ENCODE data around the gene HSD11B2. TPM values are rescaled to one million over a fixed set of nuclear protein-coding genes. Genes with fewer than 3 reads are reported as not detected.

Gene HSD11B2
- total and polyA plus RNA-seq, 9 donors, result 3.7 to 14.5 (median 7.7) TPM

DNA sequence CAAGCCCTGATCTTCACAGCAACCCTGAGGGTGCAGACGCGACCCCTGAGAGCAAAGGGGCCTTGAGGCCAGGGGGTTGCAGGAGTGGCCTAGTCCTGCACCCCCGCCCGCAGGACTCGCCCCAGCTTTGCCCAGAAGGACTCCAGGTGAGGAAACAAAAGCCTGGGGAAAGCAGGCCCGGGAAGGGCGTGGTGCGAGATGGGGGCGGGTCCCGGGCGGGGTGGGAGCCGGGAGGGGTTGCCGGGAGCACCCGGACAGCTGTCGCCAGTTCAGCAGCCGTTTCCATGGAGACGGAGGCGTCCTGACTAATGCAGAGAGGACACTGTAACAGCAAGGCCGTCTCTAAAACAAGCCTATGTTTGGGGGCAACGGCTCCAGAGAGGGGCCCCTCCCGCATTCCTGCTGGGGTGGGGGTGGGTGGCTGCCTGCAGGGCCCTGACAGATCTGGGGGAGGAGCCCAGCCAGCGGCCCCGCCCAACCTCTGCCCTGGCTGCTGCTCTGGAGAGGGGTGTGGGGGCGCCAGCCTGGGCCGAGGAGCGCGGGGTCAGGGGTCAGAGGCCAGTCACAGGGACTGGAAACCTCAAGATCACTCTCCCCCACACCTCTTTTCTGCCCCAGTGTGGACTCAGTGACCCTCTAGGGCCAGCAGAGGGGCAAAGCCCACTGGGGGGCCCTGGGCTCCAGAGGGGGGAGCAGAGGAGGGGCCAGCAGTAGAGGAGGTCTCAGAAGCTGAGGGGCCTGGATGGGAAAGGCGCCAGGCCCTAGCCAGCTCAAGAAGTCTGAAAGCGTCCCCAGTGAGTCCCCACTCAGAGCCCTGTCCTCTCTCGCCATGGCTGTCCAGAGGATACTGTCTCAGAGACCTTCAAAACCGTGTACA lies 34.5 kb upstream of the HSD11B2 start:
- no peaks in the 10 kb centered on the region for H3K36me3 ChIP-seq (ENCODE audit: control insufficient read depth, insufficient read depth, low read length)
- no peaks in the 10 kb centered on the region for H3K9me3 ChIP-seq (replicated peaks; ENCODE audit: control insufficient read depth, low read depth, low read length)
- peak overlapping the region; percentile 88 for H3K27ac ChIP-seq (ENCODE audit: low read length)
- peak overlapping the region; percentile 14 for H3K4me3 ChIP-seq (ENCODE audit: low read length)
- WGBS (ENCODE audit: insufficient coverage), result 11% methylated on average over 23 of the region's 31 CpGs
- H3K27me3 ChIP-seq (ENCODE audit: control insufficient read depth, insufficient read depth, low read length), result no peaks in the 10 kb centered on the region
- H3K4me1 ChIP-seq (ENCODE audit: control insufficient read depth, insufficient read depth, low read length), result peaks cover 97% of the 10 kb centered on the region
- peak; percentile 98 for DNase-seq

DNA sequence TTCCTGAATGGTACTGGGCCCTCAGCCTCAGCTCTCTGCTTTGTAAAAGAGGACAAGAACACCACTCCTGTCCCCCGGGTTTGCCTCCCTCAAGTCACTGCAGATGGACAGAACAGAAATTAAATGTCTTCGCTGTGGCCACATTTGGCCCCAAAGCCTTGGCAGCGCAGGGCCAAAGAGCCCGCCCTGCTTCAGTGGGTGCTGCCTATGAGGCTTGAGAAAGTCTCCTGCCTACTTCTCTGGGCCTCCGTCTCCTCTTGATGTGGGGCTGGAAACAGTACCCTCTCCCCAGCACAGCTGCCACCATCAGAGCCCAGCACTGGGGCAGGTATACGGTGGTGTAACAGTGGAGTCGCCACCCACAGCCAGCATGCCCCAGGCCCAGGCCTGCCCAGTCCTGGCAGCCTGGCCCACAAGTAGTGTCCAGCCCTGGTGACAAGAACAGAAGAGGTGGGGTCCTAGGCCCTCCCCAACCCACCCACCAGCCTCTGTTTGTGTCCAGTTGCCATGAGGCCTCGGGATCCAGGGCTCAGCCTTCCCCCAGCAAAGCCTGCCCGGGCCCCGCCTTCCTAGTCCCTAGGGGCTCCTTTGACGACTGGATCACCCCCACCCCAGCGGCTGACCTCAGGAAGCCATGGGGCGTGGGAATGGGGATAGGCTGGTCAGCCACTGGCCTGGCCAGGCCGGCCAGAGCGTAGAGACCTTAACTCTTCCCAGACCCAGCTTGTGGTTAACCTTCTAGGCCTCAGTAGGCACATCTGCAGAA lies 33.7 kb upstream of the HSD11B2 start:
- H3K36me3 ChIP-seq (ENCODE audit: control insufficient read depth, insufficient read depth, low read length), result no peaks in the 10 kb centered on the region
- H3K9me3 ChIP-seq (replicated peaks; ENCODE audit: control insufficient read depth, low read depth, low read length), result no peaks in the 10 kb centered on the region
- peak overlapping the region; percentile 88 for H3K27ac ChIP-seq (ENCODE audit: low read length)
- peaks cover 97% of the 10 kb centered on the region for H3K4me1 ChIP-seq (ENCODE audit: control insufficient read depth, insufficient read depth, low read length)
- no peaks in the 10 kb centered on the region for H3K27me3 ChIP-seq (ENCODE audit: control insufficient read depth, insufficient read depth, low read length)
- 77% methylated on average over 5 of the region's 15 CpGs for WGBS (ENCODE audit: insufficient coverage)
- peak; percentile 81 for DNase-seq
- no peak overlapping the region for H3K4me3 ChIP-seq (ENCODE audit: low read length)

DNA sequence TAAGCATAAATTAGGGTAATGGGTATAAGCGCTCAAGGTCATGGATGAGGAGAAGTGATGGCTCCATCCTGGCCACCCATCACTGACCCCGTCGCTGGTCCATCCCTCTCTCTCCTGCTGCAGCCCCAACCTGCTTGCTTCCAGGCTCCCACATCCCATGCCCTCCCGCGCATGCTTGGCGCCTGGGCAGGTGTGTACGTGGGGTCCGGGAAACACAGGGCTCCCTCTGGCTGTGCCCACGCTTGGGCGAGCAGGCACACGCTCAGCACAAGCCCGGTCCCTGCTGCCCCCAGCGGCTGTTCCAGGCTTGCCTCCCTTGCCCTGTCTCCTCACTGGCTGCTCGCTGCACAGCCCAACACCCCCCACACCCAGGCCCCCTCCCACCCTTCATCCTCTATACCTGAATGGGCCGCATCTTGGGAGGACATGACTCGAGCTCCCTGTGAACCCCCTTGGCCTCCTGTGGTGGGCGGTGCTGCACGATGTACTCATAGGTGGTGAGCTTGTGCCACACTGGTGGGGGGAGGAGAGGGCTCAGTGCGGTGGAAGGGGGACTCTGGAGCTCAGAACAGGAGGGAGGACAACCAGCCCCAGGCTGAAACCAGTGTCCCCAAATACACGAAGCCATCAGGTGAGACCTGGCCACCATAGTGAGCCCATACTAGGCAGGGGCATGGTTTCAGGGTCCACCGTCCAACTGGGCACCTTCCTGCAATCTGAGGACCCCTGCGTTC lies 32.9 kb upstream of the HSD11B2 start:
- Histone ChIP-seq H3K9me3 (replicated peaks; ENCODE audit: control insufficient read depth, low read depth, low read length) (no peaks in the 10 kb centered on the region), H3K4me1 (ENCODE audit: control insufficient read depth, insufficient read depth, low read length) (peaks cover 95% of the 10 kb centered on the region), H3K27ac (ENCODE audit: low read length) (peak overlapping the region; percentile 93), H3K27me3 (ENCODE audit: control insufficient read depth, insufficient read depth, low read length) (no peaks in the 10 kb centered on the region), H3K4me3 (ENCODE audit: low read length) (no peak overlapping the region), H3K36me3 (ENCODE audit: control insufficient read depth, insufficient read depth, low read length) (no peaks in the 10 kb centered on the region)
- 85% methylated on average over 15 of the region's 22 CpGs for WGBS (ENCODE audit: insufficient coverage)
- no peak for DNase-seq

DNA sequence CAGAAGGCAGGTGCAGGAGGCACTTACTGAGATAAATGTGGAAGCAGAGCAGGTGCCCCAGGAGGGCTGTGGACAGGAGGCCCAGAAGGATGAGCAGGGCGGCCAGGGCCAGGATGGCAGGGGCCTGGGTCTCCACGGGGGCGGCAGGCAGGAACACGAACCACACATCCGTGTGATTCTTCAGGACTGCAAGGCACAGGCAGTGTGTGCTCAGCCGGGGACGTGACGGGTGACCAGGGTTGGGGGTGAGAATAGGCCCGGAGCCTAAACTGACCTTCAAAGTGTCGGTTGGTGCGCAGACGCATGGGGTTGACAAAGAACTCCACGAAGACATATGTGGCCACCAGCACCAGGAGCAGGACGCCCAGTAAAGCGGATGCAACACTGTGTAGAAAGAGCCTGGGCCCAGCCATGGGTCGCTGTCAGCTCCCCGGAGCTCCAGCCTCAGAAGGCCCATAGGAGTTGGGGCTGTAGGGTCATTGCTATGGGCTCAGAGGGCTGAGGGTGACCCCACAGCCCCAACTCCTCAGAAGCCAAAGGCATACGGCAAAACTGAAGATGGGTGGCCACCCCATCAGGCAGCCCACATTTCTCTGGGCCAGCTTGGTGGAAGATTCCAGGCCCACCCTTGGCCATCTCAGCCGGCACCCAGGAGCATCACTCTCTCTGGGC lies 32.2 kb upstream of the HSD11B2 start:
- no peak for DNase-seq
- Histone ChIP-seq H3K27me3 (ENCODE audit: control insufficient read depth, insufficient read depth, low read length) (no peaks in the 10 kb centered on the region), H3K4me3 (ENCODE audit: low read length) (peak overlapping the region; percentile 2), H3K4me1 (ENCODE audit: control insufficient read depth, insufficient read depth, low read length) (peaks cover 95% of the 10 kb centered on the region), H3K9me3 (replicated peaks; ENCODE audit: control insufficient read depth, low read depth, low read length) (no peaks in the 10 kb centered on the region), H3K36me3 (ENCODE audit: control insufficient read depth, insufficient read depth, low read length) (no peaks in the 10 kb centered on the region), H3K27ac (ENCODE audit: low read length) (peak overlapping the region; percentile 93)
- 87% methylated on average over 19 of the region's 19 CpGs for WGBS (ENCODE audit: insufficient coverage)

DNA sequence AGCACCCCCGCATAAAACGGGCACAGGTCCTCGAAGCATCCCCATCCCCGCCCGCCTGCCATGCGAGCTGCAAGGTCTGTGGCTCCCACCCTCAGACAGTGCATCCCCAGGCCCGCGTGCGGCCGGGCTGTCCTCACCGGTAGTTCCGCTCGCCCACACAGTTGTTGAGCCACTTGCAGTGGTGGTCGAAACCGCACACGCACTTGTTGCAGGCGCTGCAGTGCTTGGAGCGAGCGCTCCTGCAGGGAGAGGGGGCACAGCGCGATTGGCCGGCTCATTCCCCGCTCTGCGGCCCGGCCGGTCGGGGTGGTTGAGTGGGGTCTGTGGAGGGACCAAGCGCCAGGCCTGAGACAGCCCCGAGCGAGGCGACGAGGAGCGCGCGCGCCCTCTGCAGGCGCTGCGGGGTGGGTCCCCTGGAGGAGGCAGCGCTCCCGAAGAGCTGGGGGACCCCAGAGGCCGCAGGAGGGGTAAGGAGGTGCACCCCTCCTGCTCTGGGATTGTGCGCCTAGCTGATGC lies 31.6 kb upstream of the HSD11B2 start:
- WGBS (ENCODE audit: insufficient coverage), result 17% methylated on average over 42 of the region's 42 CpGs
- peak; percentile 69 for DNase-seq
- peak overlapping the region; percentile 93 for H3K27ac ChIP-seq (ENCODE audit: low read length)

DNA sequence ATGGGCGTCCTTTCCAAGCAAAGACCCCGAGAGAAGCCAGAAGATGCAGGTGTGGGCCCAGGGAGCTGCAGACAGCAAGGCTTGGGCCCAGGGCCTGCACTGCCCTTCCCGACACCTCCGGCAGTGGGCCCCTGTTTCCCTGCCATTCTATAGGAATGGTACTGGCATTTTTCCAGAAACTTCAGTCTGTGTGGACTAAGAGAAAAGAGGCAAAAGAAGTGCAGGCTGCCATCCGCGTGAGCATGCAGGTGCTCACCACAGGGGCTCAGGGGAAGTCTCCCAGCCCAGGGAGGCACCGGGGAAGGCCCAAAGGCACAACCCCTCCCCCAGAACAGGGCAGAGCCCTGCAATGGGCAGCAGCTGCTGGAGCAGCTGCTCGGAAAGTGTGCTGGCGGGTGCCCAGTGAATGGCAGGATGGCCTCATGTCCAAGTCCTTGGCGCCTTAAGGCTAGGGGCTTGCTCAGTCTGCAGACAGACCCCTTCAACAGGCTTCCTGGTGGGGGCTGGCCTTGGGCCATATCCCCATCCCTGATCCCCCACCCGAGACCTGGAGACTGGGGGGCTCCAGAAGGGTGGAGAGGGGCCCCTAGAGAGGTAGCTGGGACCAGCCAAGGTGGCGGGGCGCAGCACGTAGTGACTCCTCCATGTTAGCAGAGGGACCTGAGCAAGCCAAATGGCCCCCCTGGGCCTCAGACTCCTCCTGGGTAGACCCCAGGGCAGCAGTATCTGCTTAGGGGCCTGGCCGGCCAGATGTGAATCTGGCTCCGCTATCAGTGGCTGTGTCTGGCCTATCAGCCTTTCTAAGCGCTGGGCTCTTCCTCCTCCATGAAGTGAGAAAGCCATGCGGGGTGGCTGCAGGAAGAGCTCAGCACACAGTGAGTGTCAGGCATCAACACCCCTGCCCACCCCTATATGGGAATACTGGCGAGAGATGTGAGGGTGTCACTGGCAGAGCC lies 30.9 kb upstream of the HSD11B2 start:
- peaks cover 3% of the 10 kb centered on the region for H3K36me3 ChIP-seq (ENCODE audit: control insufficient read depth, insufficient read depth, low read length)
- H3K4me3 ChIP-seq (ENCODE audit: low read length), result no peak overlapping the region
- no peaks in the 10 kb centered on the region for H3K9me3 ChIP-seq (replicated peaks; ENCODE audit: control insufficient read depth, low read depth, low read length)
- WGBS (ENCODE audit: insufficient coverage), result 51% methylated on average over 12 of the region's 19 CpGs
- peak; percentile 85 for DNase-seq
- peaks cover 95% of the 10 kb centered on the region for H3K4me1 ChIP-seq (ENCODE audit: control insufficient read depth, insufficient read depth, low read length)
- no peaks in the 10 kb centered on the region for H3K27me3 ChIP-seq (ENCODE audit: control insufficient read depth, insufficient read depth, low read length)
- peak overlapping the region; percentile 93 for H3K27ac ChIP-seq (ENCODE audit: low read length)

More for the DNA sequence above, 31.6 kb upstream of the HSD11B2 start:
- no peaks in the 10 kb centered on the region for H3K36me3 ChIP-seq (ENCODE audit: control insufficient read depth, insufficient read depth, low read length)
- peaks cover 95% of the 10 kb centered on the region for H3K4me1 ChIP-seq (ENCODE audit: control insufficient read depth, insufficient read depth, low read length)
- H3K9me3 ChIP-seq (replicated peaks; ENCODE audit: control insufficient read depth, low read depth, low read length), result no peaks in the 10 kb centered on the region
- no peaks in the 10 kb centered on the region for H3K27me3 ChIP-seq (ENCODE audit: control insufficient read depth, insufficient read depth, low read length)
- H3K4me3 ChIP-seq (ENCODE audit: low read length), result peak overlapping the region; percentile 2

DNA sequence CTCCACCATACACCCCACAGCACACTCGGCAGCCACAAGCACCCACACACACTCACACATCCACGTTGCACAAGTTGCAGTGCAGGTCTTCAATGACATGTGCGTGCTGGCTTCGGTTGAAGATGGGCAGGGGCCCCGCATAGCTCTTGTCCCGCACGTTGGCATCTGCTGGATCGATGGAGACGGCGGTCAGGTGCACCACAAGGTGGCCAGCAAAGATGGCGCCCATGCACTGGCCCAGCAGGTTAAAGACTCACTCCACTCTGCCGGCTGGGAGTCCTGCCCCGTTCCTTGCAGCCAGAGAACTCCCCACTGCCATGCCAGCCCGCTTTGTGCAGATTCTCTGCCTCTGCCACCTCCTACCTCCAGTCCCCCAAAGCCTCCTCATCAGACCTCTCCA lies 30.0 kb upstream of the HSD11B2 start:
- H3K27me3 ChIP-seq (ENCODE audit: control insufficient read depth, insufficient read depth, low read length), result no peaks in the 10 kb centered on the region
- H3K36me3 ChIP-seq (ENCODE audit: control insufficient read depth, insufficient read depth, low read length), result peaks cover 6% of the 10 kb centered on the region
- H3K4me3 ChIP-seq (ENCODE audit: low read length), result no peak overlapping the region
- no peaks in the 10 kb centered on the region for H3K9me3 ChIP-seq (replicated peaks; ENCODE audit: control insufficient read depth, low read depth, low read length)
- no peak for DNase-seq
- 92% methylated on average over 10 of the region's 14 CpGs for WGBS (ENCODE audit: insufficient coverage)
- peak overlapping the region; percentile 93 for H3K27ac ChIP-seq (ENCODE audit: low read length)
- peaks cover 95% of the 10 kb centered on the region for H3K4me1 ChIP-seq (ENCODE audit: control insufficient read depth, insufficient read depth, low read length)

DNA sequence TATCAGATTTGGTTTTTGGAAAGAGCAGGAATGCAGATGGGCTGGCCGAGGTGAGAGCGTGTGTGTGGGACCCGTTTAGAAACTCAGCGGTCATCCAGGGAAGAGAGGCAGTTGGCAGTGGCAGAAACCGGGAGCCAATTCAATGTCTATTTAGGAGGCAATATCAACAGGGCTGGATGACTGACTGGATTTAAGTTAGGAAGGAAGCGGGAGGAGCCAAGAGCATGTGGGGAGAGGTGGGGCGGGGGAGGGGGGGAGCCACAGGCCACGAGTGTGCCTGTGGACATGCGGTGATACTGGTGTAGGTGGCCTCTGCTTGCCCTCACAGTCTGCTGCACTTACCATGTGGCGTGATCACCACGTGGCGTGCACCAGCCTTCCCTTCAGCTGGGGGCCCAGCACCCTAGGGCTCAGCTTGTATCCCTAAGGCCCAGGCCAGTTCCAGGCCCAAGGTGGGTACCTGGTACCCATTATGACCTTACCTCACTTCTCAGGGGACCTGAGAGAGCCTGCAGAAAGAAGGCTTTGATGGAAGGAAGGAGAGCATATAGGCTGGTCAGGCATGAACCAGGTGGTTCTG lies 26.9 kb upstream of the HSD11B2 start:
- peaks cover 6% of the 10 kb centered on the region for H3K36me3 ChIP-seq (ENCODE audit: control insufficient read depth, insufficient read depth, low read length)
- no peak for DNase-seq
- no peak overlapping the region for H3K4me3 ChIP-seq (ENCODE audit: low read length)
- H3K9me3 ChIP-seq (replicated peaks; ENCODE audit: control insufficient read depth, low read depth, low read length), result no peaks in the 10 kb centered on the region
- H3K27ac ChIP-seq (ENCODE audit: low read length), result no peak overlapping the region
- peaks cover 84% of the 10 kb centered on the region for H3K4me1 ChIP-seq (ENCODE audit: control insufficient read depth, insufficient read depth, low read length)
- WGBS (ENCODE audit: insufficient coverage), result 76% methylated on average over 10 of the region's 12 CpGs
- H3K27me3 ChIP-seq (ENCODE audit: control insufficient read depth, insufficient read depth, low read length), result no peaks in the 10 kb centered on the region

All from muscle of leg (tissue), 11 donors.